ENCODE results near the gene FBXO24.

DNA sequence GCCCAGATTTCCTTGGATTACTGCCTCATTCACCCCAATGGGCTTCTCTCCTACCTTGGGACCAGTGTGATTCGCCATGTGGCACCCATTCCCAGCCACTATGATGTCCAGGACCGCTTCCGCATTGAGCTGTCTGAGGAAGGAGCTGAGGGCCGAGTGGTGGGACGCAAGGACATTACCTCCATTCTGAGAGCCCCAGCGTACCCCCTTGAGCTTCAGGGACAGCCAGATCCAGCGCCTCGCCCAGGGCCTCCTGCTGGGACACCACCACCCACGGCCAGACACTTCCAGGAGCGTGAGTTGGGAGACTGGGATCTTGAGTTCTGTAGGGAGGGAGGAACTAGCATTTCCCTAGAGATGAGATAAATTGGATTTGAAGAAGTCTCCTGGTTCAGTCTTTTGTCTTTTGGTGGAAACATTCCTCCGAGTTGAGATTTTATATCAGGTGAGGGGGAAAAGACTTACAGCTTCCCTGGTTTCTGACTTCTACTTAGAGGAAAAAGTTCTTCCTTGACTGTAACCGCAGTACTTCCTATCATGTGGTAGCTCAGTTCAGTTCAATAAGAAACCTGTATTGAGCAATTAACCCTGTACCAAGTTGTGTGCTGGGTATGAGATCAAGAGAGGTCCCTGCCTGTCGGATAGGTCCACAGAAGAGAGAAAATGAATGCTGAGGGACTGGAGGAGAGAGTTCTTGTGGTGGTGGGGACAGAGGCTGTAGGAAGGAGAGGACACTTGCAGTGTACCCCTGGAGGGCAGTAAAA lies 27.5 kb downstream of the FBXO24 start:
- TF ChIP-seq POLR2A (IDR thresholded peaks at IDR 0.05; ENCODE audit: low read length) (no peak), GATA1 (IDR thresholded peaks at IDR 0.05; ENCODE audit: low read depth, low read length) (no peak)
